Measurements from ENCODE around the gene ALG8.

GRCh38 chr11:78140392-78141077 is 1.1 kb upstream of the ALG8 start:
- TF ChIP-seq CTCF (IDR thresholded peaks at IDR 0.05) (no peak), POLR2A (IDR thresholded peaks at IDR 0.05) (no peak)
